Femur (tissue), 1 donor: ENCODE results near the gene PPDPF.

Experiments used
- DNase-seq: peaks from one replicate; pipeline ENCODE4 v3.0.0-alpha.2; 2017

Gene PPDPF

GRCh38 chr20:63488315-63489251 is 32.0 kb upstream of the PPDPF start:
- no peak for DNase-seq

- no peak for DNase-seq
These were observed 30.1 kb upstream of the PPDPF start for GRCh38 chr20:63490416-63490815.

GRCh38 chr20:63491078-63491477 is 29.5 kb upstream of the PPDPF start:
- no peak for DNase-seq

GRCh38 chr20:63491635-63492230 is 28.8 kb upstream of the PPDPF start:
- DNase-seq = no peak

GRCh38 chr20:63492518-63492917 is 28.0 kb upstream of the PPDPF start:
- DNase-seq = no peak

- no peak for DNase-seq
These were observed 27.6 kb upstream of the PPDPF start for GRCh38 chr20:63492982-63493381.

GRCh38 chr20:63493563-63494020 is 27.0 kb upstream of the PPDPF start:
- no peak for DNase-seq

GRCh38 chr20:63494084-63494419 is 26.5 kb upstream of the PPDPF start:
- DNase-seq = no peak

GRCh38 chr20:63494420-63495166 is 26.0 kb upstream of the PPDPF start:
- DNase-seq = no peak

GRCh38 chr20:63495167-63495720 is 25.3 kb upstream of the PPDPF start:
- no peak for DNase-seq

- DNase-seq = peak; percentile 73
These were observed 24.6 kb upstream of the PPDPF start for GRCh38 chr20:63495741-63496595.

GRCh38 chr20:63496596-63497120 is 23.9 kb upstream of the PPDPF start:
- no peak for DNase-seq

GRCh38 chr20:63497138-63497945 is 23.2 kb upstream of the PPDPF start:
- no peak for DNase-seq

GRCh38 chr20:63497946-63498935 is 22.3 kb upstream of the PPDPF start:
- no peak for DNase-seq

GRCh38 chr20:63498960-63499337 is 21.6 kb upstream of the PPDPF start, which contains the start of gene EEF1A2:
EEF1A2 (minus strand) TSS chr20:63499083; CDS start chr20:63497763, 1,320 bp downstream.
- DNase-seq = no peak

- DNase-seq = no peak
These were observed 21.1 kb upstream of the PPDPF start for GRCh38 chr20:63499338-63499969.

- no peak for DNase-seq
These were observed 20.2 kb upstream of the PPDPF start for GRCh38 chr20:63500151-63500901.
